B cell (primary cell): ENCODE data around the gene ILF3.

Experiments
- CTCF ChIP-seq: fragments of 200-600 bp; IDR thresholded peaks from one replicate; pipeline ENCODE4 v1.8.0; 2022; ENCODE audit warnings: antibody characterized with exemption, mild to moderate bottlenecking
- EZH2 ChIP-seq: IDR thresholded peaks from 2 replicates; pipeline ENCODE4 v1.6.1; 2012; ENCODE audit warnings: borderline replicate concordance, low read depth, mild to moderate bottlenecking, moderate library complexity, low read length; ENCODE audit not compliant: insufficient read depth, poor library complexity, severe bottlenecking

GRCh38 chr19:10719466-10719961 is 65.4 kb downstream of the ILF3 start:
- TF ChIP-seq CTCF (no peak), EZH2 (no peak)
